IMR-90 (cell line): ENCODE data around the gene CPNE9. TPM values are rescaled to one million over a fixed set of nuclear protein-coding genes. Genes with fewer than 3 reads are reported as not detected.

Experiments used
- ATAC-seq: fragments of 200-7000 bp; cut with Tn5 transposase; 2 replicates; pipeline ENCODE4 v1.9.1; 2020; ENCODE audit warnings: low read depth, mild to moderate bottlenecking, moderate library complexity
- BruUV-seq: library from RNA; stranded (reverse); fragments of 400-500 nt; replicated peaks from 2 replicates; lab custom pipeline; 2021; lab: Mats Ljungman, UMichigan
- CTCF ChIA-PET: fragments of 300-600 bp; formaldehyde crosslinking; extraction: SDS; loops from one replicate; lab custom pipeline; 2021; ENCODE audit warnings: antibody characterized with exemption; lab: Yijun Ruan, JAX
- POLR2A ChIA-PET: fragments of 300-600 bp; sonication (Branson Sonifier 250); formaldehyde crosslinking; loops from one replicate; lab custom pipeline; 2022; ENCODE audit warnings: antibody characterized with exemption; ENCODE audit not compliant: unreplicated experiment; lab: Charles Lee
- DNase-seq: peaks from one replicate; pipeline ENCODE4 v3.0.0; 2013
- H2AFZ ChIP-seq: replicated peaks from 2 replicates; pipeline ENCODE3; 2013; ENCODE audit warnings: low read length, mild to moderate bottlenecking; ENCODE audit not compliant: poor library complexity
- H2AK5ac ChIP-seq: 2 replicates; pipeline ENCODE4 v1.6.1; 2013; ENCODE audit warnings: low read depth, low read length, inconsistent platforms
- H2AK9ac ChIP-seq: replicated peaks from 2 replicates; pipeline ENCODE3; 2013; ENCODE audit warnings: mild to moderate bottlenecking, low read depth, low read length, moderate library complexity; ENCODE audit not compliant: poor library complexity
- H2BK120ac ChIP-seq: 2 replicates; pipeline ENCODE4 v1.6.1; 2013; ENCODE audit warnings: low read depth, low read length, inconsistent platforms
- H2BK15ac ChIP-seq: 3 replicates; pipeline ENCODE4 v1.6.1; 2013; ENCODE audit warnings: low read depth, low read length, inconsistent platforms
- H2BK20ac ChIP-seq: 2 replicates; pipeline ENCODE4 v1.6.1; 2013; ENCODE audit warnings: low read depth, mild to moderate bottlenecking, inconsistent platforms, low read length, moderate library complexity
- H2BK5ac ChIP-seq: 2 replicates; pipeline ENCODE4 v1.6.1; 2013; ENCODE audit warnings: mild to moderate bottlenecking, low read depth, low read length, inconsistent platforms; ENCODE audit not compliant: poor library complexity, severe bottlenecking
- H3K14ac ChIP-seq: replicated peaks from 2 replicates; pipeline ENCODE4 v1.6.1; 2013; ENCODE audit warnings: low read depth, low read length, inconsistent platforms
- H3K18ac ChIP-seq: 2 replicates; pipeline ENCODE4 v1.6.1; 2013; ENCODE audit warnings: low read depth, low read length, control low read depth
- H3K23ac ChIP-seq: 2 replicates; pipeline ENCODE4 v1.6.1; 2013; ENCODE audit warnings: low read depth, low read length, inconsistent platforms
- H3K27ac ChIP-seq: 2 replicates; pipeline ENCODE4 v1.5.1; 2013; ENCODE audit warnings: mild to moderate bottlenecking, control low read depth, low read length; ENCODE audit not compliant: insufficient read depth
- H3K27me3 ChIP-seq: 2 replicates; pipeline ENCODE4 v1.6.1; 2013; ENCODE audit warnings: low read length; ENCODE audit not compliant: control insufficient read depth, insufficient read depth
- H3K36me3 ChIP-seq: 2 replicates; pipeline ENCODE4 v1.6.1; 2013; ENCODE audit warnings: low read length, mixed read lengths; ENCODE audit not compliant: control insufficient read depth, insufficient read depth
- H3K4ac ChIP-seq: 2 replicates; pipeline ENCODE4 v1.6.1; 2013; ENCODE audit warnings: low read depth, low read length, inconsistent platforms
- H3K4me1 ChIP-seq: 2 replicates; pipeline ENCODE4 v1.6.1; 2013; ENCODE audit warnings: low read length, mixed read lengths; ENCODE audit not compliant: control insufficient read depth, insufficient read depth
- H3K4me2 ChIP-seq: 2 replicates; pipeline ENCODE4 v1.6.1; 2013; ENCODE audit warnings: low read depth, mild to moderate bottlenecking, control low read depth, low read length, moderate library complexity
- H3K4me3 ChIP-seq: 2 replicates; pipeline ENCODE4 v1.5.1; 2013; ENCODE audit warnings: low read depth, mild to moderate bottlenecking, control low read depth, low read length, moderate library complexity; ENCODE audit not compliant: insufficient read depth
- H3K56ac ChIP-seq: 2 replicates; pipeline ENCODE4 v1.6.1; 2013; ENCODE audit warnings: low read length, inconsistent platforms; ENCODE audit not compliant: insufficient read depth; ENCODE audit errors: extremely low read depth
- H3K79me1 ChIP-seq, 2 experiments: 2 replicates each; pipeline ENCODE4 v1.6.1; 2013; ENCODE audit warnings: low read length in 2 of 2, inconsistent platforms in 1 of 2, low read depth in 1 of 2
- H3K9ac ChIP-seq: 2 replicates; pipeline ENCODE4 v1.6.1; 2013; ENCODE audit warnings: low read depth, low read length, control low read depth
- H3K9me1 ChIP-seq: 2 replicates; pipeline ENCODE4 v1.6.1; 2013; ENCODE audit warnings: low read length, inconsistent platforms; ENCODE audit not compliant: insufficient read depth
- H3K9me3 ChIP-seq: 2 replicates; pipeline ENCODE4 v1.6.1; 2013; ENCODE audit warnings: low read length; ENCODE audit not compliant: control insufficient read depth, insufficient read depth
- H4K20me1 ChIP-seq: 2 replicates; pipeline ENCODE4 v1.6.1; 2013; ENCODE audit warnings: low read length, inconsistent platforms; ENCODE audit not compliant: insufficient read depth
- H4K5ac ChIP-seq: 2 replicates; pipeline ENCODE4 v1.6.1; 2013; ENCODE audit warnings: mild to moderate bottlenecking, low read depth, low read length, control low read depth
- H4K8ac ChIP-seq, 2 experiments: 2 replicates each; pipeline ENCODE4 v1.6.1; 2013; ENCODE audit warnings: low read depth in 2 of 2, low read length in 2 of 2, control low read depth in 1 of 2, inconsistent platforms in 1 of 2
- H4K91ac ChIP-seq: 2 replicates; pipeline ENCODE4 v1.6.1; 2013; ENCODE audit warnings: low read depth, low read length, inconsistent platforms; ENCODE audit not compliant: insufficient read depth
- CEBPB ChIP-seq: IDR thresholded peaks from 2 replicates; pipeline ENCODE4 v1.6.1; 2012; ENCODE audit warnings: low read depth, low read length, improper control_type of control experiment
- CHD1 ChIP-seq: IDR thresholded peaks from 2 replicates; pipeline ENCODE4 v1.6.1; 2012; ENCODE audit warnings: low read depth, low read length, improper control_type of control experiment
- CTCF ChIP-seq: conservative IDR thresholded peaks from 2 replicates; pipeline ENCODE4 v1.5.1; 2012; ENCODE audit warnings: mild to moderate bottlenecking, low read depth, low read length, improper control_type of control experiment
- ELK1 ChIP-seq: fragments of 150-350 bp; IDR thresholded peaks from 2 replicates; pipeline ENCODE4 v1.6.1; 2016; ENCODE audit warnings: low read depth, mild to moderate bottlenecking, low read length, moderate library complexity, borderline replicate concordance
- FOS ChIP-seq: fragments of 150-350 bp; IDR thresholded peaks from 2 replicates; pipeline ENCODE4 v1.6.1; 2016; ENCODE audit warnings: low read depth, low read length
- MXI1 ChIP-seq: IDR thresholded peaks from 2 replicates; pipeline ENCODE4 v1.6.1; 2012; ENCODE audit warnings: low read depth, mild to moderate bottlenecking, low read length, moderate library complexity, borderline replicate concordance
- NFE2L2 ChIP-seq: fragments of 150-350 bp; IDR thresholded peaks from 2 replicates; pipeline ENCODE4 v1.6.1; 2016; ENCODE audit warnings: low read depth, mild to moderate bottlenecking, low read length
- POLR2A ChIP-seq: IDR thresholded peaks from 2 replicates; pipeline ENCODE4 v1.6.1; 2012; ENCODE audit warnings: mild to moderate bottlenecking, low read depth, low read length
- RAD21 ChIP-seq: IDR thresholded peaks from 2 replicates; pipeline ENCODE4 v1.6.1; 2012; ENCODE audit warnings: low read length, improper control_type of control experiment
- RCOR1 ChIP-seq: IDR thresholded peaks from 2 replicates; pipeline ENCODE4 v1.6.1; 2012; ENCODE audit warnings: mild to moderate bottlenecking, low read length, improper control_type of control experiment; ENCODE audit not compliant: insufficient replicate concordance
- RFX5 ChIP-seq: IDR thresholded peaks from 2 replicates; pipeline ENCODE4 v1.8.0; 2012; ENCODE audit warnings: low read depth, mild to moderate bottlenecking, low read length, moderate library complexity
- USF2 ChIP-seq: fragments of 150-350 bp; IDR thresholded peaks from 2 replicates; pipeline ENCODE4 v1.6.1; 2017; ENCODE audit warnings: mild to moderate bottlenecking, antibody characterized with exemption, low read length, low read depth
- WGBS, 2 experiments: methylation state at CpG; one replicate each; pipeline versions ENCODE4 v1.1.5 to v1.1.7; 2013; ENCODE audit warnings: missing lambda C conversion rate in 2 of 2; ENCODE audit not compliant: insufficient read length in 1 of 2; ENCODE audit errors: extremely low coverage in 2 of 2; 5-methylcytosine and 5-hydroxymethylcytosine counted together
- dilution Hi-C: fragments of 300-500 bp; cut with HindIII; formaldehyde crosslinking; loops from one replicate; pipeline ENCODE4 v1.14.3; 2018; ENCODE audit warnings: low sequenced_read_pairs; ENCODE audit not compliant: unreplicated experiment
- in situ Hi-C: fragments of 300-500 bp; cut with MboI; formaldehyde crosslinking; loops from 3 replicates; pipeline ENCODE4 v1.14.3; 2019; ENCODE audit warnings: low sequenced_read_pairs, inconsistent platforms, mixed read lengths
- intact Hi-C: fragments of 100-400 bp; cut with micrococcal nuclease; formaldehyde crosslinking; loops from 2 replicates; pipeline ENCODE4 v1.10.0; 2022
- polyA plus RNA-seq, 3 experiments: library from polyadenylated mRNA; depleted of rRNA; stranded (reverse); fragments of >200 nt; gene quantifications; 2 replicates each; pipeline ENCODE4 v1.2.3, GENCODE V29; 2012; ENCODE audit warnings: low replicate concordance in 1 of 3
- total RNA-seq: library from RNA; depleted of rRNA; stranded (reverse); fragments of >200 nt; gene quantifications from 2 replicates; pipeline ENCODE4 v1.2.3, GENCODE V29; 2012

Gene CPNE9
- total and polyA plus RNA-seq, 2 of the 4 experiments (the other 2 are of a cell fraction) = not detected

- WGBS, 2 experiments = no CpG with 5 or more reads among the region's 4 CpGs
- Histone ChIP-seq H3K4me3 (no peak overlapping the region), H2BK20ac (no peak overlapping the region), H3K27me3 (peaks cover 4% of the 10 kb centered on the region), H3K18ac (no peak overlapping the region), H2AFZ (no peak overlapping the region), H3K27ac (no peak overlapping the region), H3K56ac (no peak overlapping the region), H3K4me1 (peaks cover 2% of the 10 kb centered on the region; the same call in 1 of the 2 replicates), H3K36me3 (no peaks in the 10 kb centered on the region), H2BK5ac (no peak overlapping the region), H2AK5ac (no peak overlapping the region), H3K4me2 (no peak overlapping the region), H4K8ac (no peak overlapping the region), H3K79me1 (no peaks in the 10 kb centered on the region), H4K20me1 (no peaks in the 10 kb centered on the region), H2BK15ac (no peak overlapping the region), H3K4ac (no peak overlapping the region), H3K9me3 (no peaks in the 10 kb centered on the region), H3K9ac (no peak overlapping the region), H3K23ac (no peak overlapping the region), H3K14ac (no peak overlapping the region), H2BK120ac (no peak overlapping the region), H3K9me1 (no peaks in the 10 kb centered on the region), H2AK9ac (no peak overlapping the region), H4K91ac (no peak overlapping the region), H4K5ac (no peak overlapping the region)
- DNase-seq (no peak), ATAC-seq (no peak)
- ChIA-PET CTCF (no interaction called here), POLR2A (no interaction called here)
- BruUV-seq = no TSS peak
- intact Hi-C loops = loop anchor here (5.0 to 10.0 kb wide), 3 partner anchors 199 to 507 kb away; partner anchors contain the start of genes CRELD1 and IL17RC
- dilution Hi-C loops = no loop called here
- no peak for TF ChIP-seq RCOR1
- TF ChIP-seq ELK1 = no peak
- no peak for TF ChIP-seq RFX5
- no peak for TF ChIP-seq CEBPB
- TF ChIP-seq FOS = no peak
- no peak for TF ChIP-seq CTCF
- no peak for TF ChIP-seq RAD21
- no peak for TF ChIP-seq CHD1
- no peak for TF ChIP-seq USF2
- TF ChIP-seq MXI1 = no peak
- no peak for TF ChIP-seq NFE2L2
- TF ChIP-seq POLR2A = no peak
- in situ Hi-C loops = no loop called here
These were observed 14.5 kb downstream of the CPNE9 start for GRCh38 chr3:9718118-9718517.
